ENCODE data around the gene PEX5L. TPM values are rescaled to one million over a fixed set of nuclear protein-coding genes. Genes with fewer than 3 reads are reported as not detected.

Gene PEX5L
- total RNA-seq, 2 donors from 2014 or later, result 0.07 to 0.90 TPM

GRCh38 chr3:179880868-179881267 is 155.9 kb downstream of the PEX5L start:
- H3K9me3 ChIP-seq, result no peaks in the 10 kb centered on the region
- no peaks in the 10 kb centered on the region for H3K36me3 ChIP-seq
- no peak overlapping the region for H3K27ac ChIP-seq
- no peak for DNase-seq (ENCODE audit: low spot score)
- no peak overlapping the region for H3K4me3 ChIP-seq
- TF ChIP-seq CTCF (IDR thresholded peaks at IDR 0.05), result no peak
- no peaks in the 10 kb centered on the region for H3K4me1 ChIP-seq
- no peaks in the 10 kb centered on the region for H3K27me3 ChIP-seq

DNA sequence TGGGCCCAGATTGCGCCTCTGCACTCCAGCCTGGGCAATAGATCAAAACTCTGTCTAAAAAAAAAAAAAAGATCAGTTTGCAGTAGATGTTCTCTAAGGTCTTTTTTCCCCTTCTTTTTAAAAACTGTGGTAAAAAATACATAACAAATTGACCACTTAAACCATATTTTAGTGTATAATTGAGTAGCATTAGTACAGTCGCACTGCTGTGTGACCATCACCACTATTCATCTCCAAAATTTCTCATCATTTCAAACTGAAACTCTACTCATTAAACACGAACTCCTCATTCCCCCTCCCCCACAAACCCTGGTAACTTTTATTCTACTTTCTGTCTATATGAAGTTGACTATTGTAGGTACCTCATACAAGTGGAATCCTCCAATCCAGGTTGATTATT is 160.3 kb downstream of the PEX5L start:
- H3K4me1 ChIP-seq, result no peaks in the 10 kb centered on the region
- H3K27ac ChIP-seq, result no peak overlapping the region
- no peak overlapping the region for H3K4me3 ChIP-seq
- no peaks in the 10 kb centered on the region for H3K36me3 ChIP-seq
- TF ChIP-seq CTCF (IDR thresholded peaks at IDR 0.05), result no peak
- DNase-seq (ENCODE audit: low spot score), result no peak
- H3K27me3 ChIP-seq, result no peaks in the 10 kb centered on the region
- H3K9me3 ChIP-seq, result no peaks in the 10 kb centered on the region

DNA sequence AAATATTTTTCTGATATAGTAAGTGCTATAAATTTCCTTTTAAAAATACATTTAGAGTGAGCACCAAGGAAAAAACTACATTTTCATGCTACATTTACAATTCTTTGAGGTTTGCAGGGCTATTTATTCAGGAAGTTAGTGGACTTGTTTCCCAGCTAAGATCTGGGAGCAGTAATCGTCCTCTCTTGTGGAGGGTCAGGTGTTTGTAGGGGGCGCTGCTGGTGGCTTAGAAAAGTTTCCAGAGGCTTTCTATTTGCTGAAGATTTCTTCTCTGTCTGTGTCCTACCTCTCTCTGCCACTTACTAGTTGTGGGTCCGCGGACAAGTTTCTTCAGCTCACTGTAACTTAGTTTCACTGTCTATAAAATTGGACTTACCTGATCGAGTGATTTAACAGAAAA is 163.9 kb downstream of the PEX5L start:
- DNase-seq (ENCODE audit: low spot score), result no peak
- Histone ChIP-seq H3K27me3 (no peaks in the 10 kb centered on the region), H3K4me3 (no peak overlapping the region), H3K36me3 (no peaks in the 10 kb centered on the region), H3K4me1 (no peaks in the 10 kb centered on the region), H3K9me3 (no peaks in the 10 kb centered on the region), H3K27ac (no peak overlapping the region)
- no peak for TF ChIP-seq CTCF (IDR thresholded peaks at IDR 0.05)

- H3K27ac ChIP-seq, result no peak overlapping the region
- H3K27me3 ChIP-seq, result no peaks in the 10 kb centered on the region
- no peak for DNase-seq (ENCODE audit: low spot score)
- no peaks in the 10 kb centered on the region for H3K4me1 ChIP-seq
- no peaks in the 10 kb centered on the region for H3K9me3 ChIP-seq
- no peak for TF ChIP-seq CTCF (IDR thresholded peaks at IDR 0.05)
- no peak overlapping the region for H3K4me3 ChIP-seq
- no peaks in the 10 kb centered on the region for H3K36me3 ChIP-seq
These were observed 165.0 kb downstream of the PEX5L start for GRCh38 chr3:179871782-179872181.

DNA sequence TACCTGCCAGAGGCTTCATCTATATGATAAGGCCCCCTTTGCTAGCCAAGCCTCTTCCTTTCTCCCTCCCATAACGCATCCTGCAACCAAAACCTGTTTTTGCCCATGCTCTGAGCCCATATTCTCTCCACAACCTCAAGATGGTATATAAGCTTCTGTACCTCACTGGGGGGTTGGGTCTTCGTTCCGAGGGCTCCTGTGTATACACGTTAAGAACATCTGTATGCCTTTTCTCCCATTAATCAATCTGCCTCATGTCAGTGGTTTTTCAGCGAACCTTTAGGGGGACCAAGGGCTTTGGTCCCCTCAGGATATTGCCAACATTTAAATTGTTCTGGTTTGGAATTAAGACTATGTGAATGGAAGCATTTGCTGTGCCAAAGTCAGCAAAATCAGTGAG is 168.0 kb downstream of the PEX5L start:
- no peak for TF ChIP-seq CTCF (IDR thresholded peaks at IDR 0.05)
- DNase-seq (ENCODE audit: low spot score), result no peak
- H3K27ac ChIP-seq, result no peak overlapping the region
- no peaks in the 10 kb centered on the region for H3K36me3 ChIP-seq
- no peaks in the 10 kb centered on the region for H3K4me1 ChIP-seq
- H3K27me3 ChIP-seq, result no peaks in the 10 kb centered on the region
- no peak overlapping the region for H3K4me3 ChIP-seq
- no peaks in the 10 kb centered on the region for H3K9me3 ChIP-seq

DNA sequence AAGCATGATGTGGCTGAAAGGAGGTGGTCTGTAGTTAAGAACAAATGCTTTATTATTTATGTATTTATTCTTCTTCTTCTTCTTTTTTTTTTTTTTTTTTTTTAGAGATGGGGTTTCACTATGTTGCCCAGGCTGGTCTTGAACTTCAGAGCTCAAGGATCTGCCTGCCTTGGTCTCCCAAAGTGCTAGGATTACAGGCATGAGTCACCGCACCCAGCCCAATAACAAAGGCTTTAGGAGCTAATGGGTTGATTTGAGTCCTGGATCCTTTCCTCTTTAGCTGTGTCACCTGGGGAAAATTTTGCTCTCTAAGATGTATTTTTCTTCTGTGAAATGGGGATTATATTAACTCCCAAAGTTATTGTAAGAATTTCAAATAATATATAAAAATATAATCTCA is 168.8 kb downstream of the PEX5L start:
- no peaks in the 10 kb centered on the region for H3K9me3 ChIP-seq
- H3K27ac ChIP-seq, result no peak overlapping the region
- no peak for TF ChIP-seq CTCF (IDR thresholded peaks at IDR 0.05)
- no peak overlapping the region for H3K4me3 ChIP-seq
- no peak for DNase-seq (ENCODE audit: low spot score)
- no peaks in the 10 kb centered on the region for H3K27me3 ChIP-seq
- no peaks in the 10 kb centered on the region for H3K4me1 ChIP-seq
- no peaks in the 10 kb centered on the region for H3K36me3 ChIP-seq
